Pons (tissue), 1 donor: ENCODE measurements around the gene CLDN6.

Experiments
- DNase-seq: peaks from one replicate; pipeline ENCODE4 v3.0.0-alpha.2; 2016; ENCODE audit warnings: low spot score

CLDN6 gene

GRCh38 chr16:3051494-3051893, 33.5 kb upstream of the CLDN6 start:
- no peak for DNase-seq

GRCh38 chr16:3051009-3051408, 33.0 kb upstream of the CLDN6 start:
- DNase-seq = no peak

GRCh38 chr16:3050487-3050886, 32.5 kb upstream of the CLDN6 start:
- DNase-seq = no peak

- DNase-seq = no peak
Measured at GRCh38 chr16:3049921-3050481, 32.0 kb upstream of the CLDN6 start.

- DNase-seq = no peak
Measured at GRCh38 chr16:3047387-3047720, 29.4 kb upstream of the CLDN6 start.

- DNase-seq = no peak
Measured at GRCh38 chr16:3046641-3047386, 28.8 kb upstream of the CLDN6 start.

GRCh38 chr16:3045758-3046640, 28.0 kb upstream of the CLDN6 start, which contains the start of gene MMP25:
TSS of gene MMP25 (plus strand) at chr16:3046561. CDS start at chr16:3046918, 357 bp downstream.
- DNase-seq = no peak

- no peak for DNase-seq
Measured at GRCh38 chr16:3044708-3045107, 26.7 kb upstream of the CLDN6 start.

GRCh38 chr16:3042376-3042775, 24.4 kb upstream of the CLDN6 start:
- no peak for DNase-seq

GRCh38 chr16:3038896-3039295, 20.9 kb upstream of the CLDN6 start:
- no peak for DNase-seq

- no peak for DNase-seq
Measured at GRCh38 chr16:3038256-3038655, 20.3 kb upstream of the CLDN6 start.

- no peak for DNase-seq
Measured at GRCh38 chr16:3036726-3037315, 18.8 kb upstream of the CLDN6 start, which contains the start of gene BICDL2. TSS of gene BICDL2 (minus strand) at chr16:3036944. CDS start at chr16:3035496, 1,448 bp downstream.

GRCh38 chr16:3035972-3036725, 18.2 kb upstream of the CLDN6 start:
- no peak for DNase-seq

GRCh38 chr16:3035289-3035971, 17.4 kb upstream of the CLDN6 start:
- DNase-seq = no peak

- no peak for DNase-seq
Measured at GRCh38 chr16:3032624-3033023, 14.6 kb upstream of the CLDN6 start.

- DNase-seq = no peak
Measured at GRCh38 chr16:3030222-3031212, 12.5 kb upstream of the CLDN6 start.

- DNase-seq = no peak
Measured at GRCh38 chr16:3029491-3030221, 11.7 kb upstream of the CLDN6 start.

- DNase-seq = no peak
Measured at GRCh38 chr16:3028716-3029319, 10.8 kb upstream of the CLDN6 start.
